ENCODE measurements around the gene AUH.

Gene AUH

DNA sequence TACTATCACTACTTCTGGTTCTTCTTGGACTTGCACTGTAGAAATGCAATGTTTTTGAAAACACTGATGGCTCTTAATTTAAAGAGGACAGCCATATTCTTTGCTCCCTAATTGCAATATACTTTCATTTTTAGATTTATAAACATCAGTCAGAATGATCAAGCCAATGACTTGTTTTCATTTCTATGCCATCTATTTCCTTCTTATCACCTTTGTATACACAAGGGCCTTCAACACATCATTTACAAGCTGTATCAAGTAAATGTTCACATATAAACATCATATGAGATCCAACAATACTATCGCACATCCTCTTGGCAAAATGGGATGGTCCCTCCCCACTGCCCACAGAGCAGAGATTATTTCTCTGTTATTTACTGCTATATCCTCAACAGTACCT, 24.9 kb downstream of the AUH start:
- no peak for DNase-seq

DNA sequence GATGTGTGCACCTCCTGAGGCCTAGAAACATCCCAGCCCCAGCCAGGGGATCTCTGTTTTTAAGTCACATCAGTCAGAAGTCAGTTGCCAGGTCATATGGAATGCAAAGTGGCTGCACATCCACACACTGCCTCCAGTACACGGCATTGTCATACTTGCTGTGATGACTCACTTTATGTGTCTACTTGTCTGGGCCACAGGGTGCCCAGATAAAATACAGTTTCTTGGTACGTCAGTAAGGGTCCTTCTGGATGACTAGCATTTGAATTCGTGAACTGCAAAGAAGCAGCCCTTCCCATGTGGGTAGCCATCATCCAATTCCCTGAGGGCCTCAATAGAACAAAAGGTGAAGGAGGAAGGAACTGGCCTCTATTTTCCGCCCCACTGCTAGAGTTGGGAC, 27.7 kb downstream of the AUH start:
- no peak for DNase-seq

DNA sequence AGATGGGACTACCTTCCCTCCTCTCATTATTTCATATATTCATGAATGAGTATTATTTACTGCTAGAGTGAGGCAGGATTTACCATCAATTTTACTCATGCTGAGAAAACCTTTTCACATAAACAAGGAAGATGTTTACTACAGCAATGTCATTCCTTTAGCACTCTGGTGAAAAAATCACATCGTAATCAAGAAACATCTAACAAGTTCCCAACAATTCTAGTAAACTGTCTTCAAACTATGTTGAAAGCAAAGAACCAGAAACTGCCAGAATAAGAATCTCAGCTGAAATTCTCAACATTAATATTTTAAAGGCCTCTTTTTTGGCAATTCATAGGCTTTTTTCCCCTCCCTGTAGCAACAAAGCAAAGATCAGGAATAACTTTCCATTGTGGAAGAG, 28.2 kb downstream of the AUH start:
- DNase-seq = no peak

DNA sequence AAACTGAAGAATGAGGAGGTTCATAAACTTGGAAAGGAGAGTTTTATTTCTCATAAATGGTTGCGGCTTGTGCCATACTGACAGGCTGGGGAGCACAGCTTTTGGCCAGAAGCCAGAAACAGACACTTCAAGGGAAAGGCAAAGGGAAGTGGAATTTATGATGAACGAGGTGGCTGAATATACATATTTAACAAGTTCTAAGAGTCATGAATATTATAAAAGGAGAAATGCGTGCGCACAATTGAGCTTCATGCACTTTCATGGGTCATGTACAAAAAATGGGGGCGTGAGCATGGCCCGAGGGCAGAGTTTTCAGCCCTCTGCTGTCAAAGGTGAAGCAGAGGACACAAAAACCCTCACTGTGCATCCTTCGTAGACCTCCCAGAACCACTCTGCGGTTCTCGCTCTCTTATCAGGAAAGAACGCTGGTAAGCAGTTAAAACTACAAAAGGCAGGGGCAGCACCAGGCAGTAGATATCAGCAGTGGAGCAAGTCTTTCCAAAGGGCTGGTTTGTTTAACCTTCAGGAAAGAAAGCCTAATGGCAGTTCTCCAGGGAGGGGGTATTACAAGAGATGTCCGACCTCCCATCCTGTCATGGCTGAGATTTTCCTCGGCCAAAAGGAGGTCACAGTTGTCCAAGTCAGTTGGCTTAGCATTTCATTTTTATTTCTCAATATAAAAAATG, 29.0 kb downstream of the AUH start:
- DNase-seq = no peak

DNA sequence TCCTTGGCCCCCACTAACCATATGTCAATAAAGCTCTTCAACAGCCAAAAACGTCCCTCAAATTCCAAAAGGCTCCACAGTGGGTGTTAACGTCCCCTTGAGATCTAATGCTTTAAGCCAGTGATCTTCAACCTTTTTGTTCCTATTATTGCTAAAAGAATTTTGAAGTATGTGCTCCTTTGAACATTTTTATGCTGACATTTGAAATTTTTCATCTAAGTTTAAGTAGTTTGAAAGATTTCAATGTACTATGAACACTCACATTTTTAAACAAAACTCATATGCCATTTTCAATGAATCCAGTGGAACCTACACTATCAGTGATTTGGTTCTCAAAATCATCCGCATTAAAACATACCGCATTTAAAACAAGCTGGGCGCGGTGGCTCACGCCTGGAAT, 29.9 kb downstream of the AUH start:
- no peak for DNase-seq

DNA sequence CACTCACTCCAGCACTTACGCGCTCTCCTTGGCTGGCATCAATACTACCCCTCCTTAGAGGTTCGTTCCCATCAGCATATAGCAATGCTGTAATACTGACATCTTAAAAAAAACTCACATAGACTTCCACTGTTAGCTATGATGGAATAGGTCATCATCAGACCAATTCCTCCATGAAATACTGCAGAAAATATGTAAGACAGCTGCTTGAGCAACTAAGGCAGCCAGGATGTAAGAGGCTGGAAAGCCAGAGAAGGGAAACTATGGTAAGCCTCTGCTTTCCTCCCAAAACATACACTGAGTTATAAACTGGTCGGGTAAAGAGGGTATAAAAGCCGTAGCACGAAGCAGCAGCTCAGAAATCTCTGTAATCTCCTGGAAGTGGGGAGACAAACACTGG, 33.5 kb downstream of the AUH start:
- DNase-seq = no peak

DNA sequence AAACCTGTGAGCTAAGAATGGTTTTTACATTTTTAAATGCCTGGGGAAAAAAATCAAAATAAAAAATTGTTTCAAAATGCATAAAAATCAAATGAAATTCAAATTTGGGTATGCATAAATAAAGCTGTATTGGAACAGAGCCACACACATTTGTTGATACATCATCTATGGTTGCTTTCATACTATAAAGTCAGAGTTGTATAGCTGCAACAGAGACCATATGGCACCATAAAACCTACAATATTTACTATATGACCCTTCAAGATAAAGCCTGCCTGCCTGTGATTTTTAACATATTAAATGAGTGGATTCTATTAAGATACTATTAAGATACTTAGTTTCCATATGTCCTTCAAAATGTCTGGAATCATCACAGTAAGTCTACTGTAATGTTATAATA, 40.0 kb downstream of the AUH start:
- no peak for DNase-seq

DNA sequence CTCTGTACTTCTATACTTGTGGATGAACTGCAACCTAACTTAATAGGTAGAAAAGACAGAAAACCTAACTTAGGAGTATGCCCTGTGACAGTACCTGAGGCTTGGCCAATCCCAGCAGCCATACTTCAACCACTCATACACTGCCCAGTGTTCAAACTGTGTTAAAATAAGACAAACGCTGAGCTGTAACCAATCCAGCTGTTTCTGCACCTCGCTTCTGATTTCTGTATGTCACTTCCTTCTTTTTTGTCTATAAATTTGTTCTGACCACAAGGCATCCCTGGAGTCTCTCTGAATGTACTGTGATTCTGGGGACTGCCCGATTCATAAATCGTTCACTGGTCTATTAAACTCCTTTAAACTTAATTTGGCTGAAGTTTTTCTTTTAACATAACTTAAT, 41.4 kb downstream of the AUH start:
- DNase-seq = no peak

DNA sequence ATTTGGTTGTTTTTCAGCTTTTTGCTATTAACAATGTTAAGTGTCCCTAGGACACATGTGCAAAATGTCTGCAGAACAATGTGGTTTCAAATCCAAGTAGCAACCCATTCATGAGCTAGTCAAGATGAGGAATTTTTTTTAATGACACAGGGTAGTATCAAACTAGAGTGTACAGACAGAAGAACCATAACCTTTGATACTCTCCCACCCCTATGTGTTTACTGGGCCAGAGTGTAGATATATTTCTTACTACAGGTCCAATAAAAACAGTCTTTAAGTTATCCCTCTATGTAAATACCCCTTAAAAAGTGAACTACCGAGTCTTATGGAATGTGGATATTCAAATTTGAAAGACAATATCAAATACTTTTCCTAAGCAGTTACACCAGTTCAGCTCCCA, 45.6 kb downstream of the AUH start:
- DNase-seq = no peak

DNA sequence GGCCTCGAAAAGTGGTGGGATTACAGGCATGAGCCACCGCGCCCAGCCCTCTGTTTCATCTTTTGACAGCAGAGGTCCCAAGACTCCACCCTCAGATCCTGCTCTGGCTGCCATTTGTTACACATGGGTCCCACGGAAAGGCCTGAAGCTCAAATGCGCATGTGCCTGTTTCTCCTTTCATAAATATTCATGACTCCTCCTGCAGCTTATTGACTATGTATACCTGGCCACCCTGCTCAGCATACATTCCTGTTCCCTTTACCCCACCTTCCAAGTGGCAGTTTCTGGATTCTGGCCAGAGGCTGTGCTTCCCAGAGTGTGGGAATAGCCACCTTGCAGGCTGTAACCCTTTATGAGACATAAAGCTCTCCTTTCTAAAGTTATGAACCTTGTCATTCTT, 46.5 kb downstream of the AUH start:
- DNase-seq = no peak

DNA sequence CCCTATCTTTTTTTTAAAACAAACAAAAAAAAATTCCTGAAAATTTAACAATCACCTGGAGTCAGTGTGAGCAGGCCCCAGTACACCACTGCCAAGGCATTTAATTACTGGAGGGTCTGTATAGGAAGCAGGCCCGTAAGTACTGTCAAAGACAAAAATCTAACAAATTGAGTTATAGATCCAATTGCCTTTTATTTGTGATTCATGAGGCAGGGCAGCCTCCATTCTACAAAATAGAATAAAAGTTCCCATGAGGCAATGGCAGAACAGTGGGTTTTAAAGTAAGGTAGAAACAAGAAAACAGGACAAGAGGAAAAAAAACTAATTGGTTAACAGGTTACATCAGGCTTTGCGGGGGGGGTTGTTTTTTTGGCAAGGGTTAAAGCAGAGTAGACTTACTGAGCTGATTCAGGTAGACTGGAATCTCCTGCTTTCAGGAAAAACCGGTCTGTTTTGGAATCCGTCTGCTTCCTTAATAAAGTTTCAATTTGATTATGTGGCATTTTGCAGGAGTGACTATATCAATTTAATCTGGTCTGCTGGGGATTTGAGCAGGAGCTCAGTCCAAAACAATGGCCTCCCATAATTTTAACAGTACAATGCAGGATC, 48.9 kb downstream of the AUH start:
- DNase-seq = no peak

DNA sequence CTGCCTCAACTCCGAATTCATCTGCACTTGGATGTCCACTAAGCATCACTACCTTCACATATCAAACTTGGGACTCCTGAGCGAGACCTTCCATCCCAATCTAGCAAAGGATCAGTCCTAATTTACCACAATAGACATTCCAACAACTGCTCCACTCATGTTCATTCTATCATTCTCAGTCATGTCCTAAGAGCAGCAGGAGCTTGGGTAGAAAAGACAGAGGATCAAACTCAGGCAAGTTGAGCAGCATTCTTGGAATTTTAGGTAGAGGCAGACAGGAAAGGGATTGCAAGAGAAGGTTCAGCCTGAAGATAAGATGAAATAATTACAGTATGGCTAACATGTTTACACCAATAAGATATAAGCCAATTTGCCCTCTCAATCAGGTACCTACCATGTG, 51.7 kb downstream of the AUH start:
- DNase-seq = no peak

DNA sequence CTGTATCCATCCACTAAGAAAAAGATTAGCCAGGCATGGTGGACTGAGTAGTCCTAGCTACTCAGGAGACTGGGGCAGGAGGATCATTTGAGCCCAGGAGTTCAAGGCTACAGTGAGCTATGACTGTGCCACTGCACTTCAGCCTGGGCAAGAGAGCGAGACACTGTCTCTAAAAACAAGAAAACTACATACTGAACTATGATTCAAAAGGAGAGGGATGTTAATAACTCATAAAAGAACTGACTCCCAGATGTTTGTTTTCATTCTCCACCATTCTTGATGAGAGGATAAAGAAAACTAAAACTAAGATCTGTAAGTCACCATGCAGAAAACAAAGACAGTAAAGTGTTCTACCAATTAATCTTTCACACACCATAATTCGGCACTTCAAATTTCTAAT, 53.5 kb downstream of the AUH start:
- no peak for DNase-seq

DNA sequence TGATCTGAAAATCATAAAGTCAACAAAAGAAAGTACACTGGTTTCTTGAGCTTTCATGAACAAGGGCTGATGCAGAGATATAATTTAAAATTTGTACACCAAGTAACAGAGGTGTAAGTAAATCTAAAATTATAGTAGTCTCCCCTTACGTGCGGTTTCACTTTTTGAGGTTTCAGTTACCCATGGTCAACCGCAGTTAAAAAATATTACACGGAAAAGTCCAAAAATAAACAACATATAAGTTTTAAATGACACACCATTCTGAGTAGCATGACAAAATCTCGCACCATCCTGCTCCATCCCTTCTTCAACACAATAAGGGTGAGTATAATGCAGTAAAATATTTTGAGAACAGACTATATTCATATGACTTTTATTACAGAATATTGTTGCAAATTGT, 54.4 kb downstream of the AUH start:
- DNase-seq = no peak

DNA sequence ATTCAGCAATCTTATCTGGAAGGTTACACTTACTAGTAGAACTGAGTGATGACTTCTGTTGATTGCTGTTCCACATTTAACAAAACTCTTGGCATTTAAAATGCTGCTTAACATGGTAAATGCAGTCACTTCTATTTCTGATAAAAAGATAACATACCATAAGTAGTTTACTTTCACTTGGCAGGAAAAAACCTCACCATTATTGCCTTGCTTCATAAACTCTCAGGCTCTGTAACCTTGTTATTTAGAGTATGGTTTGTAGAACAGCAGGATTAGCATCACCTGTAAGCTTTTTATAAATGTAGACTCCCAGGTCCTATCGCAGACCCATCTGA, 55.5 kb downstream of the AUH start:
- DNase-seq = no peak

DNA sequence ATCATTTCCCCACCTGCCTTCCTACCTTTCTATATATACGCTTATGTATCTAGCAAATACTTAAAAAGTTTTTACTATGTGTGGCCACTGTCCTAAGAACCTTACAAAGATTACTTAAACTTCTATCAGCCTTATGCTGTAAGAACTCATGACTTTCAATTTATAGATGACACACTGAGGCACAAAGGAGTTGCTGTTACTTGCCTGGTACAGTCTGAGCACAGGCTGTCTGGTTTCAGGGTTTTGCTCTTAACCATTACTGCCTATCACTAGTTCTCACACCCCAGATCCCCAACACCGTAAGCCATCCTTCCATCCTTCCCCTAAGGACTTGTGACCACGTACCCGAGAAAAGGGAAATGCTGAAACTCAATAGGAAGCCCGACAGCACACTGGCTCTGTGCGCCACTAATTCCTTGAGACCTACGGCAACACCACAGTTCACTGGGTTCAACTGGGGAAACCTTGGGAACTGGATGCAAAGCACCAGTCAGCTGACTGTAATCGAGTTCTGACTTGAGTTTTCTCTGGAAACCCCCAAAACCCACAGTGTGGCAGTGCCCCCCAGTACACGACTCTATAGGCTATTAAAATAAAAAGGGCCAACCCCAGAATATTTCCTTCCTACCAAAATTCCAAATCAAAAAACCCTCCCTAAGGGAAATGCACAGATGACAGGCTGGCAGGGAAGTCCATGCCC, 56.0 kb downstream of the AUH start:
- no peak for DNase-seq

DNA sequence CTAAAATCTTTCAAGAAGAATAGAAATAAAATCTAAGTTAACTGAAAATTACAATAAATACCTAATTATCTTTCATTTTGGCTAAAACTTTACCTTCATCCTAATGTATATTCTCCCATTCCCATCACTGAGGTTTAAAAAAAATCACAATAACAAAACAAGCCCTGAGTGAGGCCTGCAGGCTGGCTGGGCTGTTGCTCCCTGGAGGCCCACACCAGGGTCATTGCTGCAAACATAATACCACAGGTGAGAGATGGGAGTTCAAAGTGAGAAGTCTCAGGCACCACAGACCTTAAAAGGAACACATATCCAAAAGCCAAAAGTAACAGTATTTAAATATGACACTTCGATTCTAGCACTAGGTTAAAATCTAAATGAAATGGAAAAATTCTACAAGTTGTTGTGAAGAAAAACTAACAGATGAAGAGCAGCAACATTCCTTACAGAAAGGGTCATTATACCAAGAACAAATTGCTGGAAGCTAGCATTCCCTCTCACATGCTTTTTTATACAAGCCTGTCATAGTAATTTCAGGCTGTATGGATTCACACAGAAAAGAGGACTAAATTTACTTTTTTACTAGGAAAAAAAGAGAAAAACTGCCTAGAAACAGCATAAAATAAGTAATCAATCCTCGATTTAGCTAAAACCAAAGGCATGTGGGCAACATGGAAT, 57.8 kb downstream of the AUH start:
- no peak for DNase-seq

DNA sequence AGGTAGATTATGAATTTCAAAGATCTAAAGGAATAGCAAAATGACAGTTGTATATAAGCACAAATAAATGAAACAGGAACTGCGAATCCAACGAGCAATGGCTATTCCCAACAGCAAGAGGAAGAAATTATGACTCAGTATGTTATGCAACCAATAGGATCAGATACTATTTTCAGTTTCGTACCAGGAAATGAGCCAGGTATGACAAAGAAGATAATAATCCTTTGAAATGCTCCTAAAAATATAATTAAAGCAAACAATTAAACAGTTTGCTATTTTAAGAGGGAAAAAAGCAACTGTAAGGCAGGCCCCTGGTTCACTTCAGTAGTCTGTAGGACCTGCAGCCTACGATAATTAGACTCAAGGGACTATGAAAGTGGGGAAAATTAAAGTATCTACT, 58.9 kb downstream of the AUH start:
- DNase-seq = no peak

DNA sequence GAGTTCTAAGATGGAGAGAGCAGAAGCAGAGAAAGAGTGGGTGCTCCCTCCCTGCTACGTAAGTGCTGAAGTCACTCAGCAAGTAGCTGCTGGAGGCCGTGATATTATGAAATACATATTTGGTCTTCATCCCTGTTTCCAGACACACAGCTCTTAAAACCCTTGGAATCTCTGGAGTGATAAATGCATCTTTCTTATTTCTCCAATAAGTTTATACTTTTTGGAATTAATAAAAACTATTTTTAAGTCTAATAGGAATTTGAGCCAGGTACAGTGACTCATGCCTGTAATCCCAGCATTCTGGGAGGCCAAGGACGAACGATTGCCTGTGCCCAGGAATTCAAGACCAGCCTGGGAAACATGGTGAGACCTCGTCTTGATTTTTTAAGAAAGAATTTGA, 60.6 kb downstream of the AUH start:
- no peak for DNase-seq

DNA sequence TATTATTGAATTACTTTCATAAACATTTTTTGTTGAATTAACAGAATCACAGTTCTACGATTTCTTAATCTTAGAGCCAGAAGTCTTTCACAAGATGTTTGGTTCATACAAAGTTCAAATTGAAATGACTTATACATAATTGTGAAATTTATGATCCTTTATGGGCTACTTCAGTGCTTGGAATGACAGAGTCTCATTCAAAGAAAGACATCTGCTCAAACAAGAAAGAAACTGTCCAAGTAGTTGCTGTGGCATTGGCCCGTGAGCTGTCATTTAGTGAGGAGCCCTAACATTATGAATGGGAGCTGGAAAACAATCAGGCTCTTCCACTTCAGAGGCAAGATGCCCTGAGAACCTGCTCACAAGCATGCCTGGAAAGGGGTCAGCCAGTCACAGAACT, 63.4 kb downstream of the AUH start:
- DNase-seq = no peak

DNA sequence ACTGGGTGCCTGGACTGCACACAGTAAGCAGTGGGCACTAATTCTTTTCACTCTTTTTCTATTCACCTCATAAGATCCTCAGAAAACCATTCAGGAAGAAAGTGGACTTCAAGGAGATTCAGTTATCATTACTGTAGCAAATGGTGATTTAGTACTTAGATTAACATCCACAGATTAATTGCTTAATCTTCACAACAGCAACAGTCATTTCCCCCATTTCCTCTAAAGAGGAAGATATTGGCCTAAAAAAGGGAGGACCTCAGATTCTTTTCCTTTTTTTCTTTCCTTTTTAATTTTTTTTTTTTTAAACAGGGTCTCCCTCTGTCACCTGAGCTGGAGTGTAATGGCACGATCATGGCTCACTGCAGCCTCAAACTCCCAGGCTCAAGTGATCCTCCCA, 64.4 kb downstream of the AUH start:
- DNase-seq = no peak

DNA sequence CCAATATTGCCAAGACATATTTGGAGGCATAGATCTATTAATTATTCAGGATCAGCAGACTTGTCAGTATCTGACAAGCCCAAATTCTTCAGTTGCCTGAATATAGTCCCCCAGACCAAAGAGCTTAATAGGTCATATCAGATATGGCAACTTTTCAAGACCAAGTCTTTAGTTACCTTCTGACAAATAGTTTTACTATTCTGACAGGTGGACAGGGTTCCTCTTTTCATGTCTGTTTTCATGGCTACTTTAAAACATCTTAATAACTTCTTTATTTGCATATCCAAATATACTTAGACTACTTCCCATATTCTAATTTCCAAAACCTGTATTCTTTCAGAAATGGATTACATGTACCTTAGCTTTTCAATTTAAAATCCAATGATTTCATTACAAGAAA, 65.4 kb downstream of the AUH start:
- no peak for DNase-seq

DNA sequence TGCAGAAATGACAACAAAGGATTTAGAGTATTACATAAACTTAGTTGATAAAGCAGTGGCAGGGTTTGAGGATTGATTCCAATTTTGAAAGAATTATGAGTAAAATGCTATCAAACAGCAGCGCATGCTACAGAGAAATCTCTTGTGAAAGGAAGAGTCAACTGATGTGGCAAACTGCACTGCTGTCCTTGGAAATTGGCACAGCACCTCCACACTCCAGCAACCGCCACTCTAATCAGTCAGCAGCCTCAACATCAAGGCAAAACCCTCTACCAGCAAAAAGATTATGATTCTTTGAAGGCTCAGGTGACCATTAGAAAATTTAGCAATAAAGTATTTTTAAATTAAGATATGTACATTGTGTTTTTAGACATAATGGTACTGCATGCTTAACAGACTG, 66.4 kb downstream of the AUH start:
- DNase-seq = no peak

DNA sequence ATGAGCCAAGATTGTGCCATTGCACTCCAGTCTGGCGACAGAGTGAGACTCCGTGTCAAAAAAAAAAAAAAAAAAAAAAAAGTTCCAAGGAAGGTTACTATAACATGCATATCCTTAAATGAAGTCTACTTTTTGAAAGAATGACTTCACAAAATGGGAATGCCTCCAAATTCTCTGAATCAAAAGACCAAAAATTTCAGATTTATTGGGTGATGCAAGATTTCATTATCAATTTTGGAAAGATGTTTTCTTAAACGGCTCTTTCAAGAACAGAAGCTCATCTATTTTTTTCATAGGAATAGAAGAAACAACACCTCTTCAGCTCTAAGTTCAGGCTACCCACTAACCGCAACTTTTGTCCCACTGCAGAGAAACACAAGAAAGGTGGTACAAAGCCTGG, 69.9 kb downstream of the AUH start:
- no peak for DNase-seq

Data from activated CD4-positive, alpha-beta T cell treated with anti-CD3 and anti-CD28 coated beads, Interleukin-2, amount 50 U/mL, for 4 hours (primary cell).